ENCODE results near the gene MAPK8IP2. TPM values are rescaled to one million over a fixed set of nuclear protein-coding genes. Genes with fewer than 3 reads are reported as not detected.

Gene MAPK8IP2
- total RNA-seq, 1 donor from 2014 or later, result not detected

DNA sequence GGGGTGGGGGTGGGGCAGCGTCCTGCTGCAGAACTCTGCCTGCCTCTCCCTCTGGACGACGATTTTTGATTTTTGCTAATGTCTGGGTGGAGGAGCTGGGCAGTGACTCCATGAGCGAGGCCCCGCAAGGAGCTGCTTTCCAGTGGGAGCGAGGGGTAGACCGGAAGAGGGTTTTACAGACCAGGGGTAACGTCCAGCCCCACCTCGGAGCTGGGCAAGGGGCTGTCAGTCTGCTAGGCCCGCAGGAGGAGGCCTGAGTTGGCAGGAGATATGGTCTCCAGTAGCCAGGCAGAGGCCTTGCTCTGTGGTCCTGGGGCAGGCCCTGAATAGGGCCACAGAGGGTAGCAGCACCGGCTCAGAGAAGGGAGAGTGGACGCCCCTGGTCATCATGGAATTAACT is 9.0 kb downstream of the MAPK8IP2 start:
- Histone ChIP-seq H4K20me1 (ENCODE audit: low read depth) (no peaks in the 10 kb centered on the region), H3K9ac (no peak overlapping the region), H3K27ac (no peak overlapping the region), H2AFZ (replicated peaks) (no peak overlapping the region), H3F3A (ENCODE audit: low read depth) (peaks cover 8% of the 10 kb centered on the region), H3K79me2 (ENCODE audit: low read depth) (no peaks in the 10 kb centered on the region), H3K27me3 (peaks cover 31% of the 10 kb centered on the region), H3K4me3 (no peak overlapping the region), H3K4me1 (no peaks in the 10 kb centered on the region), H3K9me3 (ENCODE audit: low read depth) (no peaks in the 10 kb centered on the region), H3K4me2 (no peak overlapping the region), H3K36me3 (no peaks in the 10 kb centered on the region)
- Mint-ChIP-seq H3K9me3 (peaks cover 2% of the 10 kb centered on the region), H3K27ac (no peak overlapping the region), H3K27me3 (ENCODE audit: insufficient read depth, low read depth) (peaks cover 2% of the 10 kb centered on the region), H3K4me3 (no peak overlapping the region), H3K4me1 (peaks cover 3% of the 10 kb centered on the region), H3K36me3 (peaks cover 1% of the 10 kb centered on the region)
- no peak for DNase-seq (ENCODE audit: low spot score)
- no peak for TF ChIP-seq EZH2phosphoT487 (IDR thresholded peaks at IDR 0.05)
- TF ChIP-seq, protein P1, sequence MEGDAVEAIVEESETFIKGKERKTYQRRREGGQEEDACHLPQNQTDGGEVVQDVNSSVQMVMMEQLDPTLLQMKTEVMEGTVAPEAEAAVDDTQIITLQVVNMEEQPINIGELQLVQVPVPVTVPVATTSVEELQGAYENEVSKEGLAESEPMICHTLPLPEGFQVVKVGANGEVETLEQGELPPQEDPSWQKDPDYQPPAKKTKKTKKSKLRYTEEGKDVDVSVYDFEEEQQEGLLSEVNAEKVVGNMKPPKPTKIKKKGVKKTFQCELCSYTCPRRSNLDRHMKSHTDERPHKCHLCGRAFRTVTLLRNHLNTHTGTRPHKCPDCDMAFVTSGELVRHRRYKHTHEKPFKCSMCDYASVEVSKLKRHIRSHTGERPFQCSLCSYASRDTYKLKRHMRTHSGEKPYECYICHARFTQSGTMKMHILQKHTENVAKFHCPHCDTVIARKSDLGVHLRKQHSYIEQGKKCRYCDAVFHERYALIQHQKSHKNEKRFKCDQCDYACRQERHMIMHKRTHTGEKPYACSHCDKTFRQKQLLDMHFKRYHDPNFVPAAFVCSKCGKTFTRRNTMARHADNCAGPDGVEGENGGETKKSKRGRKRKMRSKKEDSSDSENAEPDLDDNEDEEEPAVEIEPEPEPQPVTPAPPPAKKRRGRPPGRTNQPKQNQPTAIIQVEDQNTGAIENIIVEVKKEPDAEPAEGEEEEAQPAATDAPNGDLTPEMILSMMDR (IDR thresholded peaks at IDR 0.05), result no peak

DNA sequence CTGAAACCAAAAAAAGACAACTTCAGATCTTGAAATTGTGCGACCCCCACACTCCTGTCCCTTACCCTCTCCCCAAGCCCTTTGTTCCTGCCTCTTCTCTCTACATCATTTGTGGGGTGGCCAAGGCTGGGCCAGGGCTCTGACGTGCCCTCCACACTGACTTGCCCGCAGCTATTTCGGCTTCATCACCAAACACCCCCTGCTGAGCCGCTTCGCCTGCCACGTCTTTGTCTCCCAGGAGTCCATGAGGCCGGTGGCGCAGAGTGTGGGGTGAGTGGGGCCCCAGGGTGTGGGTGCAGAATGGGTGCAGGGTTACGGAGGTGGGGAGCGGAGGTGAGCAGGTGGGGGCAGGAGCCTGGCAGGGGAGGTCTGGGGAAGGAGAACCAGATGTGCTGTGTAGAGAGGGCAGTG is 9.5 kb downstream of the MAPK8IP2 start:
- Mint-ChIP-seq H3K27ac (no peak overlapping the region), H3K4me1 (peaks cover 3% of the 10 kb centered on the region), H3K9me3 (peaks cover 2% of the 10 kb centered on the region), H3K36me3 (peaks cover 1% of the 10 kb centered on the region), H3K4me3 (no peak overlapping the region), H3K27me3 (ENCODE audit: insufficient read depth, low read depth) (peaks cover 2% of the 10 kb centered on the region)
- no peaks in the 10 kb centered on the region for H3K9me3 ChIP-seq (ENCODE audit: low read depth)
- H3K9ac ChIP-seq, result no peak overlapping the region
- H3K4me1 ChIP-seq, result no peaks in the 10 kb centered on the region
- no peaks in the 10 kb centered on the region for H3K36me3 ChIP-seq
- DNase-seq (ENCODE audit: low spot score), result no peak
- peaks cover 8% of the 10 kb centered on the region for H3F3A ChIP-seq (ENCODE audit: low read depth)
- no peak overlapping the region for H2AFZ ChIP-seq (replicated peaks)
- no peak overlapping the region for H3K27ac ChIP-seq
- no peaks in the 10 kb centered on the region for H3K79me2 ChIP-seq (ENCODE audit: low read depth)
- no peaks in the 10 kb centered on the region for H4K20me1 ChIP-seq (ENCODE audit: low read depth)
- no peak overlapping the region for H3K4me2 ChIP-seq
- H3K27me3 ChIP-seq, result peaks cover 28% of the 10 kb centered on the region
- H3K4me3 ChIP-seq, result no peak overlapping the region
- TF ChIP-seq, protein P1 (IDR thresholded peaks at IDR 0.05), result no peak
- TF ChIP-seq EZH2phosphoT487 (IDR thresholded peaks at IDR 0.05), result no peak
- no peak for TF ChIP-seq EZH2 (IDR thresholded peaks at IDR 0.05)

DNA sequence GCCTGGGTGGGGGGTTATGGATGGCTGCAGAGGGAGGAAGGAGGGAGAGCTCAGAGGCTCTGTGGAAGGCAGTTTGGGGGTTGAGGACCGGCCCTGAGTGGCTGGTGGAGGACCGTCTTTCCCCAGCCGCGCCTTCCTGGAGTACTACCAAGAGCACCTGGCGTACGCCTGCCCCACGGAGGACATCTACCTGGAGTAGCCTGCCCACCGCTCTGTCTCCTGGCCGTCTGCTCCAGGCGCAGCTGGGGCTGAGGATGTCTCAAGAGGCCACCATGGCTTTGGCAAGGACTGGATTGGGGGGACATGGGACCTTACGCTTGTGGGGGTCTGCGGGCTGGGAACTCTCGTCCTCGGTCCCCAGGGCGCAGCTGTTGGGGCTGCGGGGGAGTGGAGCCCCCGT is 10.0 kb downstream of the MAPK8IP2 start:
- H3K4me1 Mint-ChIP-seq, result peaks cover 3% of the 10 kb centered on the region
- Histone ChIP-seq H3K27me3 (peaks cover 28% of the 10 kb centered on the region), H3F3A (ENCODE audit: low read depth) (peaks cover 8% of the 10 kb centered on the region), H3K4me2 (no peak overlapping the region), H3K9me3 (ENCODE audit: low read depth) (no peaks in the 10 kb centered on the region), H3K4me1 (no peaks in the 10 kb centered on the region), H3K4me3 (no peak overlapping the region), H3K79me2 (ENCODE audit: low read depth) (no peaks in the 10 kb centered on the region), H2AFZ (replicated peaks) (no peak overlapping the region), H3K36me3 (no peaks in the 10 kb centered on the region), H3K9ac (no peak overlapping the region), H4K20me1 (ENCODE audit: low read depth) (no peaks in the 10 kb centered on the region), H3K27ac (no peak overlapping the region)
- H3K36me3 Mint-ChIP-seq, result peaks cover 1% of the 10 kb centered on the region
- H3K4me3 Mint-ChIP-seq, result no peak overlapping the region
- no peak for DNase-seq (ENCODE audit: low spot score)
- H3K9me3 Mint-ChIP-seq, result peaks cover 2% of the 10 kb centered on the region
- no peaks in the 10 kb centered on the region for H3K27me3 Mint-ChIP-seq (ENCODE audit: insufficient read depth, low read depth)
- H3K27ac Mint-ChIP-seq, result no peak overlapping the region
- TF ChIP-seq EZH2phosphoT487 (IDR thresholded peaks at IDR 0.05) (no peak), EZH2 (IDR thresholded peaks at IDR 0.05) (no peak)
- TF ChIP-seq, protein P1 (IDR thresholded peaks at IDR 0.05), result no peak
